OCI-M2 (cell line): ENCODE data around the gene TUBGCP6.

Experiments
- DNase-seq: peaks from one replicate; lab custom pipeline; 2025; ENCODE audit not compliant: unreplicated experiment; lab: John Stamatoyannopoulos, UW

Gene TUBGCP6

GRCh38 chr22:50184004-50184901, 60.6 kb downstream of the TUBGCP6 start:
- DNase-seq: no peak

- DNase-seq: no peak
Measured at GRCh38 chr22:50183141-50183971, 61.5 kb downstream of the TUBGCP6 start.

GRCh38 chr22:50182176-50183081, 62.4 kb downstream of the TUBGCP6 start:
- DNase-seq: no peak

GRCh38 chr22:50180727-50181521, 63.9 kb downstream of the TUBGCP6 start:
- no peak for DNase-seq

- no peak for DNase-seq
Measured at GRCh38 chr22:50179937-50180726, 64.7 kb downstream of the TUBGCP6 start.

GRCh38 chr22:50178871-50179869, 65.7 kb downstream of the TUBGCP6 start:
- DNase-seq: no peak

- no peak for DNase-seq
Measured at GRCh38 chr22:50178471-50178864, 66.4 kb downstream of the TUBGCP6 start.

GRCh38 chr22:50177537-50178470, 67.0 kb downstream of the TUBGCP6 start:
- no peak for DNase-seq

GRCh38 chr22:50176850-50177536, 67.8 kb downstream of the TUBGCP6 start:
- no peak for DNase-seq

GRCh38 chr22:50175921-50176849, 68.6 kb downstream of the TUBGCP6 start:
- DNase-seq: no peak

- no peak for DNase-seq
Measured at GRCh38 chr22:50175191-50175461, 69.7 kb downstream of the TUBGCP6 start.

GRCh38 chr22:50174382-50175190, 70.2 kb downstream of the TUBGCP6 start:
- DNase-seq: no peak

GRCh38 chr22:50173983-50174355, 70.9 kb downstream of the TUBGCP6 start:
- no peak for DNase-seq

- DNase-seq: no peak
Measured at GRCh38 chr22:50173311-50173982, 71.4 kb downstream of the TUBGCP6 start.
